ENCODE data around the gene TNS3. TPM values are rescaled to one million over a fixed set of nuclear protein-coding genes. Genes with fewer than 3 reads are reported as not detected.

Gene TNS3
- total and polyA plus RNA-seq, 4 experiments from 2014 or later: 0.11 to 3.2 (median 1.3) TPM; not detected in 1

GRCh38 chr7:47297120-47297519 is 284.8 kb downstream of the TNS3 start:
- Histone ChIP-seq H3K27ac (ENCODE audit: low read depth, low read length) (no peak overlapping the region), H3K4me3 (ENCODE audit: low read length in 2 of 2) (no peak overlapping the region), H3K27me3 (ENCODE audit: insufficient read depth, low read length) (no peaks in the 10 kb centered on the region), H3K36me3 (ENCODE audit: insufficient read depth, low read length) (no peaks in the 10 kb centered on the region), H3K4me1 (ENCODE audit: insufficient read depth, low read length) (no peaks in the 10 kb centered on the region), H3K9me3 (ENCODE audit: control insufficient read depth in 1 of 2, low read length in 2 of 2) (no peaks in the 10 kb centered on the region)
- H3K4me1 Mint-ChIP-seq: no peaks in the 10 kb centered on the region
- no peak for DNase-seq
- H3K4me3 Mint-ChIP-seq: no peak overlapping the region
- intact Hi-C loops (cut with micrococcal nuclease): no loop called here
- ChIA-PET POLR2A (ENCODE audit: partially characterized antibody) (no interaction called here), CTCF (ENCODE audit: partially characterized antibody) (no interaction called here)
- no peaks in the 10 kb centered on the region for H3K27me3 Mint-ChIP-seq
- H3K27ac Mint-ChIP-seq: no peak overlapping the region
- H3K9me3 Mint-ChIP-seq: peaks cover 0 to 2% (median 0%) of the 10 kb centered on the region in 8 donors
- H3K36me3 Mint-ChIP-seq: no peaks in the 10 kb centered on the region

GRCh38 chr7:47295606-47296005 is 286.3 kb downstream of the TNS3 start:
- H3K27ac Mint-ChIP-seq: no peak overlapping the region
- CTCF ChIA-PET (ENCODE audit: partially characterized antibody): no interaction called here

DNA sequence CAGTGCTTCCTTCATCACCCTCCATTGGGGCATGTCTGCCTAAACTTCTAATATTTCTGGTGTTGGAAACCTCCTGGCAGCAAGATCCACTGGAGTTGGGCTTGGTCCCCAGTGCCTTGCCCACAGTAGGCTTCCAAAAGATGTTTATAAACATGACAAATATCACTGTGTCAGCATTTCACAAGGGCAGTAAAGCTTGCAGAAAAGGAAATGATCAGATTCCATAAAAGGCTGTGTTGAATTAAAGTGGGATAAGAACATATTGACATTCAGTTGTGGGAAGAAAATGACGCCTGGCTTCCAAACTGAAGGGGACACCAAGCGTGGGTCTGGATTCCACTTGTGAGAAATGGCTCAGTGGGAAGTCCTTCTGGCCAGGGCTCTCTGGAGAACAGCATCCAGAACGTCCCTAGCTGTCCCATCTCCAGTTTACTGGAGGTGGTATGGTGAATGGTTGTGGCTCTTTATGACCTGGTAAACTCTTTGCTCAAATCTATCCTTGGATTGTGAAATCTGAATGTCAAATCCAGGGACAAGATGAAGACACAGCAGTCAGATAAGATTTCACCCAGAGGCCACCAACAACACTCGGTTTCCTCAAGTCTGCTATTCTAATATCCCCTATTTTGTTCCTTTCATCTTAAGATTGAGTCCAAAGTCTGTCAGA is 287.2 kb downstream of the TNS3 start:
- Histone ChIP-seq H3K4me3 (ENCODE audit: low read length in 2 of 2) (no peak overlapping the region), H3K27ac (ENCODE audit: low read depth, low read length) (no peak overlapping the region), H3K4me1 (ENCODE audit: insufficient read depth, low read length) (no peaks in the 10 kb centered on the region), H3K27me3 (ENCODE audit: insufficient read depth, low read length) (no peaks in the 10 kb centered on the region), H3K9me3 (ENCODE audit: control insufficient read depth in 1 of 2, low read length in 2 of 2) (no peaks in the 10 kb centered on the region), H3K36me3 (ENCODE audit: insufficient read depth, low read length) (no peaks in the 10 kb centered on the region)
- Mint-ChIP-seq H3K4me3 (no peak overlapping the region), H3K27me3 (no peaks in the 10 kb centered on the region), H3K27ac (no peak overlapping the region), H3K9me3 (peaks cover 0 to 2% (median 0%) of the 10 kb centered on the region in 8 donors), H3K36me3 (no peaks in the 10 kb centered on the region), H3K4me1 (no peaks in the 10 kb centered on the region)
- POLR2A ChIA-PET (ENCODE audit: partially characterized antibody): no interaction called here
- intact Hi-C loops (cut with micrococcal nuclease): no loop called here
- CTCF ChIA-PET (ENCODE audit: partially characterized antibody): no interaction called here
- no peak for DNase-seq

More at GRCh38 chr7:47295606-47296005, 286.3 kb downstream of the TNS3 start:
- Mint-ChIP-seq H3K27me3 (no peaks in the 10 kb centered on the region), H3K4me3 (no peak overlapping the region), H3K9me3 (peaks cover 0 to 2% (median 0%) of the 10 kb centered on the region in 8 donors), H3K4me1 (no peaks in the 10 kb centered on the region), H3K36me3 (no peaks in the 10 kb centered on the region)
- Histone ChIP-seq H3K27ac (ENCODE audit: low read depth, low read length) (no peak overlapping the region), H3K9me3 (ENCODE audit: control insufficient read depth in 1 of 2, low read length in 2 of 2) (no peaks in the 10 kb centered on the region), H3K4me3 (ENCODE audit: low read length in 2 of 2) (no peak overlapping the region), H3K27me3 (ENCODE audit: insufficient read depth, low read length) (no peaks in the 10 kb centered on the region), H3K4me1 (ENCODE audit: insufficient read depth, low read length) (no peaks in the 10 kb centered on the region), H3K36me3 (ENCODE audit: insufficient read depth, low read length) (no peaks in the 10 kb centered on the region)
- intact Hi-C loops (cut with micrococcal nuclease): no loop called here
- no peak for DNase-seq
- POLR2A ChIA-PET (ENCODE audit: partially characterized antibody): no interaction called here

DNA sequence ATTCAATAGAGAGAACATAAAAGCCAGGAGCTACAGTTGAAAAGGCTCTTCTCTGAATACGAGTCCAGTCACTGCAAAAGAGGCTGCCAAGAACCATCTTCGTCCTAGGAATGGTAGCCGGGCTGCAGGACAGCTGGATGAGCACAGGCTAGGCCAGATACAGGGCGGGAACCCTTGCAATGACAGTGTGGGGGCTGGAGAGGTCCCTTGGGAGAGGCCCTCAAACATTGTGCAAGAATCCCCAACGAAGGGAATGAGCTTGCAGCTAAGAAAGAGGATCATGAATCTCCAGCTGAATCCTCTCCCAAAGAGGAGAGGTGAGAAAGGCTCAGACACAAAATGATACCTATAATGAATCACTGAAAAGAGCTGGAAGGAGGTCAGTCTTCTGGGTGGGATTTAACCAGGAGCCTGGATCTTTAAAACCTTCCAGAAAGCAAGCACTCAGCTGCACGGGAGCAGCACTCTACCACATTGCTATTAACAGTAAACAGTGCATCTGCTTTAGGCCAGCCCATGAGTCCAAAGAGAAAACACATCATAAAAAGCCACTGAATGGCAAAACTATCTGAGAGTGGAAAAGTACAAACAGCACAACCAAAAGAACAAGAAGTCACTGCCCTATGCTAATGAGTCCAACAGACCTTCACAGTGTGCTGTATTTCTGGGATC is 287.9 kb downstream of the TNS3 start:
- Histone ChIP-seq H3K27me3 (ENCODE audit: insufficient read depth, low read length) (no peaks in the 10 kb centered on the region), H3K27ac (ENCODE audit: low read depth, low read length) (no peak overlapping the region), H3K4me3 (ENCODE audit: low read length in 2 of 2) (no peak overlapping the region), H3K36me3 (ENCODE audit: insufficient read depth, low read length) (no peaks in the 10 kb centered on the region), H3K4me1 (ENCODE audit: insufficient read depth, low read length) (no peaks in the 10 kb centered on the region), H3K9me3 (ENCODE audit: control insufficient read depth in 1 of 2, low read length in 2 of 2) (no peaks in the 10 kb centered on the region)
- H3K27me3 Mint-ChIP-seq: no peaks in the 10 kb centered on the region
- no peak for DNase-seq
- H3K36me3 Mint-ChIP-seq: no peaks in the 10 kb centered on the region
- H3K9me3 Mint-ChIP-seq: peaks cover 0 to 2% (median 0%) of the 10 kb centered on the region in 8 donors
- H3K4me3 Mint-ChIP-seq: no peak overlapping the region
- no peaks in the 10 kb centered on the region for H3K4me1 Mint-ChIP-seq
- CTCF ChIA-PET (ENCODE audit: partially characterized antibody): no interaction called here
- no peak overlapping the region for H3K27ac Mint-ChIP-seq
- intact Hi-C loops (cut with micrococcal nuclease): no loop called here
- POLR2A ChIA-PET (ENCODE audit: partially characterized antibody): no interaction called here

- H3K9me3 ChIP-seq (ENCODE audit: control insufficient read depth in 1 of 2, low read length in 2 of 2): no peaks in the 10 kb centered on the region
- no peaks in the 10 kb centered on the region for H3K4me1 ChIP-seq (ENCODE audit: insufficient read depth, low read length)
- Mint-ChIP-seq H3K36me3 (no peaks in the 10 kb centered on the region), H3K27me3 (no peaks in the 10 kb centered on the region), H3K4me1 (no peaks in the 10 kb centered on the region), H3K9me3 (peaks cover 0 to 2% (median 0%) of the 10 kb centered on the region in 8 donors), H3K27ac (no peak overlapping the region), H3K4me3 (no peak overlapping the region)
- intact Hi-C loops (cut with micrococcal nuclease): no loop called here
- ChIA-PET CTCF (ENCODE audit: partially characterized antibody) (no interaction called here), POLR2A (ENCODE audit: partially characterized antibody) (no interaction called here)
- no peak for DNase-seq
- H3K36me3 ChIP-seq (ENCODE audit: insufficient read depth, low read length): no peaks in the 10 kb centered on the region
- no peak overlapping the region for H3K27ac ChIP-seq (ENCODE audit: low read depth, low read length)
- no peak overlapping the region for H3K4me3 ChIP-seq (ENCODE audit: low read length in 2 of 2)
- H3K27me3 ChIP-seq (ENCODE audit: insufficient read depth, low read length): no peaks in the 10 kb centered on the region
Observed at GRCh38 chr7:47292832-47293309, 289.0 kb downstream of the TNS3 start.

GRCh38 chr7:47291461-47292081 is 290.3 kb downstream of the TNS3 start:
- Histone ChIP-seq H3K36me3 (ENCODE audit: insufficient read depth, low read length) (no peaks in the 10 kb centered on the region), H3K9me3 (ENCODE audit: control insufficient read depth in 1 of 2, low read length in 2 of 2) (no peaks in the 10 kb centered on the region), H3K4me1 (ENCODE audit: insufficient read depth, low read length) (no peaks in the 10 kb centered on the region), H3K4me3 (ENCODE audit: low read length in 2 of 2) (no peak overlapping the region), H3K27ac (ENCODE audit: low read depth, low read length) (no peak overlapping the region), H3K27me3 (ENCODE audit: insufficient read depth, low read length) (no peaks in the 10 kb centered on the region)
- CTCF ChIA-PET (ENCODE audit: partially characterized antibody): no interaction called here
- intact Hi-C loops (cut with micrococcal nuclease): no loop called here
- POLR2A ChIA-PET (ENCODE audit: partially characterized antibody): no interaction called here
- no peak overlapping the region for H3K27ac Mint-ChIP-seq
- DNase-seq: no peak
- no peaks in the 10 kb centered on the region for H3K4me1 Mint-ChIP-seq
- H3K36me3 Mint-ChIP-seq: no peaks in the 10 kb centered on the region
- H3K9me3 Mint-ChIP-seq: peaks cover 0 to 2% (median 0%) of the 10 kb centered on the region in 8 donors
- H3K4me3 Mint-ChIP-seq: no peak overlapping the region
- H3K27me3 Mint-ChIP-seq: no peaks in the 10 kb centered on the region

GRCh38 chr7:47290867-47291266 is 291.0 kb downstream of the TNS3 start:
- H3K4me3 ChIP-seq (ENCODE audit: low read length in 2 of 2): no peak overlapping the region
- no peaks in the 10 kb centered on the region for H3K27me3 ChIP-seq (ENCODE audit: insufficient read depth, low read length)
- intact Hi-C loops (cut with micrococcal nuclease): no loop called here
- Mint-ChIP-seq H3K4me1 (no peaks in the 10 kb centered on the region), H3K4me3 (no peak overlapping the region), H3K27me3 (no peaks in the 10 kb centered on the region), H3K36me3 (no peaks in the 10 kb centered on the region), H3K9me3 (peaks cover 0 to 2% (median 0%) of the 10 kb centered on the region in 8 donors), H3K27ac (peak overlapping the region in 1 of 7 donors; percentile 58)
- no peaks in the 10 kb centered on the region for H3K9me3 ChIP-seq (ENCODE audit: control insufficient read depth in 1 of 2, low read length in 2 of 2)
- ChIA-PET POLR2A (ENCODE audit: partially characterized antibody) (no interaction called here), CTCF (ENCODE audit: partially characterized antibody) (no interaction called here)
- no peaks in the 10 kb centered on the region for H3K4me1 ChIP-seq (ENCODE audit: insufficient read depth, low read length)
- no peak for DNase-seq
- no peaks in the 10 kb centered on the region for H3K36me3 ChIP-seq (ENCODE audit: insufficient read depth, low read length)
- no peak overlapping the region for H3K27ac ChIP-seq (ENCODE audit: low read depth, low read length)

Measured in CD4-positive, alpha-beta memory T cell (primary cell).